HEK293T (cell line): ENCODE results near the gene HDAC10.

ENCODE experiments used
- ARNT ChIP-seq: fragments of 450-650 bp; IDR thresholded peaks from 2 replicates; pipeline ENCODE4 v1.6.1; 2017; ENCODE audit warnings: mild to moderate bottlenecking
- BHLHE40 ChIP-seq: fragments of 450-650 bp; IDR thresholded peaks from 2 replicates; pipeline ENCODE4 v1.6.1; 2016; ENCODE audit warnings: mild to moderate bottlenecking, moderate library complexity, borderline replicate concordance
- FOXA1 ChIP-seq: fragments of 450-650 bp; IDR thresholded peaks from 2 replicates; pipeline ENCODE4 v1.6.1; 2016; ENCODE audit warnings: mild to moderate bottlenecking
- FOXK2 ChIP-seq: fragments of 450-650 bp; IDR thresholded peaks from 2 replicates; pipeline ENCODE4 v1.6.1; 2016; ENCODE audit warnings: mild to moderate bottlenecking
- FOXM1 ChIP-seq: fragments of 450-650 bp; IDR thresholded peaks from 2 replicates; pipeline ENCODE4 v1.6.1; 2017; ENCODE audit warnings: mild to moderate bottlenecking, borderline replicate concordance
- NFRKB ChIP-seq: fragments of 450-650 bp; IDR thresholded peaks from 2 replicates; pipeline ENCODE4 v1.6.1; 2016; ENCODE audit warnings: mild to moderate bottlenecking, moderate library complexity
- PKNOX1 ChIP-seq: fragments of 450-650 bp; IDR thresholded peaks from 2 replicates; pipeline ENCODE4 v1.6.1; 2016
- SUZ12 ChIP-seq: fragments of 450-650 bp; IDR thresholded peaks from 2 replicates; pipeline ENCODE4 v1.6.1; 2016; ENCODE audit warnings: mild to moderate bottlenecking
- TARDBP ChIP-seq: fragments of 450-650 bp; IDR thresholded peaks from 2 replicates; pipeline ENCODE4 v1.6.1; 2016
- ZNF384 ChIP-seq: fragments of 450-650 bp; IDR thresholded peaks from 2 replicates; pipeline ENCODE4 v1.6.1; 2016

- no peak for TF ChIP-seq SUZ12
- TF ChIP-seq ARNT: no peak
- TF ChIP-seq FOXM1: no peak
- no peak for TF ChIP-seq PKNOX1
- no peak for TF ChIP-seq TARDBP
- no peak for TF ChIP-seq NFRKB
- no peak for TF ChIP-seq ZNF384
- no peak for TF ChIP-seq FOXA1
- no peak for TF ChIP-seq BHLHE40
- TF ChIP-seq FOXK2: no peak
Measured at GRCh38 chr22:50217543-50218152, 33.4 kb downstream of the HDAC10 start.
